GM12801 (cell line): ENCODE results near the gene PAX2.

Source experiments
- CTCF ChIP-seq: IDR thresholded peaks from one replicate; pipeline ENCODE4 v1.5.1; 2011; ENCODE audit warnings: control low read depth; ENCODE audit not compliant: insufficient read length; ENCODE audit errors: extremely low read depth

Gene PAX2

GRCh38 chr10:100744987-100745881 is at the start of gene PAX2:
Gene PAX2 (plus strand): TSS chr10:100745582. CDS start chr10:100746261, 679 bp downstream.
- no peak for TF ChIP-seq CTCF

GRCh38 chr10:100696477-100696901 is 48.9 kb upstream of the PAX2 start:
- TF ChIP-seq CTCF: no peak

- TF ChIP-seq CTCF: no peak
Measured at GRCh38 chr10:100697070-100697469, 48.3 kb upstream of the PAX2 start.

GRCh38 chr10:100697631-100698030 is 47.8 kb upstream of the PAX2 start:
- TF ChIP-seq CTCF: no peak

- no peak for TF ChIP-seq CTCF
Measured at GRCh38 chr10:100705139-100705538, 40.2 kb upstream of the PAX2 start.

- TF ChIP-seq CTCF: no peak
Measured at GRCh38 chr10:100707261-100707848, 38.0 kb upstream of the PAX2 start.

GRCh38 chr10:100709146-100710082 is 36.0 kb upstream of the PAX2 start:
- TF ChIP-seq CTCF: no peak
